NCI-H748 (cell line): ENCODE measurements around the gene DNAJA1.
"Not testable (repeated sequence)": the region's sequence is repeated elsewhere in the genome, so short reads cannot be mapped to it uniquely, and the experiment has no call there.

Source experiments
- DNase-seq: peaks from one replicate; lab custom pipeline; 2025; ENCODE audit not compliant: unreplicated experiment; lab: John Stamatoyannopoulos, UW

Gene DNAJA1

GRCh38 chr9:33080534-33080933, 55.5 kb downstream of the DNAJA1 start:
- DNase-seq, result no peak

DNA sequence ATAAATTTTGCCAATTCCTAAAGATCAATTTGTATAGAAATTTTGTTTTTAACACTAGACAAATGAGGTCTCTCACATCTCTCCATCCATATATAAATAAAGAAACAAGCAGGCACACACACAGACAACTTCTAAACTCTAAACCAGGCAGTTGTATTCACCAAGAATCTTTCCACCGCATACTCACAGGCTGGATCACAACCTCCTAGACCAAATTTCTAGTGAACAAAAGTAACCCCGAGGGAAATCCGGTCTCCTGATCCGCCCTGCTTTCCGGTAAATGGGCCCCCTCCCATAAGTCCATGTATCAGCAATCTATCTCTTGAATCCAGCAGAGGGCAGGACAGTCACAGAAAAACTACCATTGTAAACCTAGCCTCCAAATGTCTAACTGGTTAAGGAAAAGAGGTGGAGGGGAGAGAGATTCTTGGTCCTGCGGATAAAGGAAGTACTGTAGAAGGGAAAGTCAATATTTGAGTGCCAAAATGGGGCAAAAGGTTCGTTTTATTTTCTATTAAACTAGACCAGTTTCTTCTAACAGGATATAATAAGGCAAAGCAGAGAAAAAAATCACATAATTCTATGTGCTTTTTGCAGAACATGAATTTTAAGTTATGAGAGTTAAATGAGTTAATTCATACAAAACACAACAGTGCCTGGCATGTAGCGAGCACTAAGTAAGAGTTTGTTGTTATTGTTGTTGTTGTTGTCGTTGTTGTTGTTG, 56.2 kb downstream of the DNAJA1 start:
- DNase-seq, result peak; percentile 82

DNA sequence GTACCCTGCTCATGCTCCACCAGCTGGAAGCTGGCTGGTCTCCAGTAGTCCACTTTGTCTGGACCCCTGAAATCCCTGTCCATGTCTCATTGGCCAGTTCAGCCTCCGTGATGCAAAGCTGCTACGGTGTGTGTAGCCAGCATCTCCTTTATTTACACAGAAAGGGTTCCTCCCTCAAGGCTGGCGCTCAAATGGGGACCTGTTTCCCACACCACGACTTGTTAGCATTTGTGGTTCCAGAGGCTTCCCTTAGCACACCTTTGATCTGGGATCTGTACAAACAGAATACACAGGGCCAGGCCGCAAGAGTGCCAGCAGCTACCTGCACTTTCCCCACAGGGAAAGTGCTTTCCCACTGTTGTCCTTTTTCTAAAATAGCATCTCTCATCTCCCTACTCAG, 57.1 kb downstream of the DNAJA1 start:
- DNase-seq, result no peak

GRCh38 chr9:33082538-33083326, 57.7 kb downstream of the DNAJA1 start:
- DNase-seq, result no peak

DNA sequence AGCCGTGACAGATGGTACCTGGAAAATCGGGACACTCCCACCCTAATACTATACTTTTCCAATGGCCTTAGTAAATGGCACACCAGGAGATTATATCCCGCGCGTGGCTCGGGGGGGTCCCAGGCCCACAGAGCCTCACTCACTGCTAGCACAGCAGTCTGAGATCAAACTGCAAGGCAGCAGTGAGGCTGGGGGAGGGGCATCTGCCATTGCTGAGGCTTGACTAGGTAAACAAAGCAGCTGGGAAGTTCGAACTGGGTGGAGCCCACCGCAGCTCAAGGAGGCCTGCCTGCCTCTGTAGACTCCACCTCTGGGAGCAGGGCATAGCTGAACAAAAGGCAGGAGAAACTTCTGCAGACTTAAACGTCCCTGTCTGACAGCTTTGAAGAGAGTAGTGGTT, 60.6 kb downstream of the DNAJA1 start:
- not testable (repeated sequence) for DNase-seq
